Heart left ventricle (tissue), 13 donors: ENCODE results near the gene CYP2S1.

Experiments
- POLR2A ChIP-seq, 2 donors: fragments of 450-650 bp; IDR thresholded peaks; one replicate each; pipeline ENCODE4 v1.6.1; 2017; ENCODE audit warnings: antibody characterized with exemption in 2 of 2, mild to moderate bottlenecking in 2 of 2, moderate library complexity in 2 of 2
- TF ChIP-seq, protein P1 (sequence below), 12 donors: fragments of 200-600 bp; sonication (generic) in 4 of 12; IDR thresholded peaks; one replicate each; pipeline versions ENCODE4 v1.5.0 to v1.8.0; 2018 to 2022; ENCODE audit warnings: antibody characterized with exemption in 12 of 12, mild to moderate bottlenecking in 5 of 12
- donor health status: ischemic (EF 13 %, LVEDD 7.1; RV severe dilation, severe dysfunction).
- donor health status: DM: no; HTN: yes; CAD: no.
- donor health status: DM: no; HTN: no; CAD: no.
- donor health status: ischemic (EF 25% LVEDD 6.9; RV normal size, moderate dysfunction).
- donor health status: ischemic (EF 25% LVEDD 5.7; RV mildly dilated, moderate dysfunction).
- donor health status: ischemic (EF 35%, LVEDD 5.7; RV mildly dilated, moderate dysfunction).
- donor health status: nonischemic (EF 11% LVEDD 7.7; RV severe dilation, severe dysfunction).
- donor health status: DM: yes; HTN: yes; CAD: no.
- donor health status: PGD.
- donor health status: ischemic (EF 29% LVEDD 5.4; RV normal size, mild dysfunction).
- donor health status: nonischemic (EF 23%, LVEDD 6.1; RV moderate dilation, normal function).

DNA sequence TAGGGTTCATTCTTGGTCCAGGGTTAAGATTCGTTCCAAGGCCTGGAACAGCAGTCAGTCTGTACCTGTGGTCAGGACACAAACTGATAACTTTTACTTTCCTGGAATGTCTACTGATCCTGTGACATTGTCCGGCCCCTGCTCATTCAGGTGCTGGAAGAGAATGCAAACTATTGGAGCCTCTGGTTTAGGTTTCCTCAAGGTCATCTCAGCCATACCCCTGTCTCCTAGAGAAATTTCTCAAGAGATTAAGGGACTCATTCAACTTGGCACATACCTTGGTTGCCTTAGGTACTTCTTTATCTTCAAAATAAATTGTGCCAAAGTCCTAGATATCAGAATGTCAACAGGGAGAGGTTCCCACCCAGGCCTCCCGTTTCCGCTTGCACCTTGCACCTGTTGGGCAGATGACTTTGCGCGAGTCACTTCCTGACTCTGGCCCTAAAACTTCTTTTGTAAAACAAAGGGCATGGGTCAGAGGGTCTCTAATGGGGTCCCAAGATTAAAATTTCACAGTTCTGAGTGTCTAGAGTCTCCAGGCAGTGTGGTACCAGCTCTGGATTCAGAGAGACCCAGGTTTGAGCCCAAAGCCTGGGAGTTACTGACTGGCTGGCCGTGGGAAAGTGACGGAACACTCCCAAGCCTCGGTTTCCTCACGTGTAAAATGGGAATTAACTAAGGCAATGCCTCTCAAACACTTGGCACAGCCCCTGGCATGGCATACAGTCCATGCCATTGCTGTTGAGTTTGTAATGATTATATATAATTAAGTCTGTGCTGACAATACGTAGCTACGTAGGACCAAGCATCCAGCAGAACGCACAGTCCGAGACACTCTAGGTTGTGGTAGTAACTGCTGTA, 25.8 kb upstream of the CYP2S1 start:
- TF ChIP-seq POLR2A (IDR thresholded peaks at IDR 0.05) = no peak
- TF ChIP-seq, protein P1, sequence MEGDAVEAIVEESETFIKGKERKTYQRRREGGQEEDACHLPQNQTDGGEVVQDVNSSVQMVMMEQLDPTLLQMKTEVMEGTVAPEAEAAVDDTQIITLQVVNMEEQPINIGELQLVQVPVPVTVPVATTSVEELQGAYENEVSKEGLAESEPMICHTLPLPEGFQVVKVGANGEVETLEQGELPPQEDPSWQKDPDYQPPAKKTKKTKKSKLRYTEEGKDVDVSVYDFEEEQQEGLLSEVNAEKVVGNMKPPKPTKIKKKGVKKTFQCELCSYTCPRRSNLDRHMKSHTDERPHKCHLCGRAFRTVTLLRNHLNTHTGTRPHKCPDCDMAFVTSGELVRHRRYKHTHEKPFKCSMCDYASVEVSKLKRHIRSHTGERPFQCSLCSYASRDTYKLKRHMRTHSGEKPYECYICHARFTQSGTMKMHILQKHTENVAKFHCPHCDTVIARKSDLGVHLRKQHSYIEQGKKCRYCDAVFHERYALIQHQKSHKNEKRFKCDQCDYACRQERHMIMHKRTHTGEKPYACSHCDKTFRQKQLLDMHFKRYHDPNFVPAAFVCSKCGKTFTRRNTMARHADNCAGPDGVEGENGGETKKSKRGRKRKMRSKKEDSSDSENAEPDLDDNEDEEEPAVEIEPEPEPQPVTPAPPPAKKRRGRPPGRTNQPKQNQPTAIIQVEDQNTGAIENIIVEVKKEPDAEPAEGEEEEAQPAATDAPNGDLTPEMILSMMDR (IDR thresholded peaks at IDR 0.05) = no peak
